Measurements from ENCODE around the gene CLIC3. TPM values are rescaled to one million over a fixed set of nuclear protein-coding genes. Genes with fewer than 3 reads are reported as not detected.

CLIC3 gene
- total RNA-seq, 2 experiments from 2014 or later: not detected

GRCh38 chr9:137018761-137019559, 22.6 kb upstream of the CLIC3 start:
- no peak overlapping the region for H3K4me2 ChIP-seq (ENCODE audit: low read length)
- no peak for TF ChIP-seq EZH2phosphoT487 (IDR thresholded peaks at IDR 0.05; ENCODE audit: borderline replicate concordance, low read depth, low read length)
- TF ChIP-seq, protein P1, sequence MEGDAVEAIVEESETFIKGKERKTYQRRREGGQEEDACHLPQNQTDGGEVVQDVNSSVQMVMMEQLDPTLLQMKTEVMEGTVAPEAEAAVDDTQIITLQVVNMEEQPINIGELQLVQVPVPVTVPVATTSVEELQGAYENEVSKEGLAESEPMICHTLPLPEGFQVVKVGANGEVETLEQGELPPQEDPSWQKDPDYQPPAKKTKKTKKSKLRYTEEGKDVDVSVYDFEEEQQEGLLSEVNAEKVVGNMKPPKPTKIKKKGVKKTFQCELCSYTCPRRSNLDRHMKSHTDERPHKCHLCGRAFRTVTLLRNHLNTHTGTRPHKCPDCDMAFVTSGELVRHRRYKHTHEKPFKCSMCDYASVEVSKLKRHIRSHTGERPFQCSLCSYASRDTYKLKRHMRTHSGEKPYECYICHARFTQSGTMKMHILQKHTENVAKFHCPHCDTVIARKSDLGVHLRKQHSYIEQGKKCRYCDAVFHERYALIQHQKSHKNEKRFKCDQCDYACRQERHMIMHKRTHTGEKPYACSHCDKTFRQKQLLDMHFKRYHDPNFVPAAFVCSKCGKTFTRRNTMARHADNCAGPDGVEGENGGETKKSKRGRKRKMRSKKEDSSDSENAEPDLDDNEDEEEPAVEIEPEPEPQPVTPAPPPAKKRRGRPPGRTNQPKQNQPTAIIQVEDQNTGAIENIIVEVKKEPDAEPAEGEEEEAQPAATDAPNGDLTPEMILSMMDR (conservative IDR thresholded peaks at IDR 0.05; ENCODE audit: low read length): no peak
- H3K79me2 ChIP-seq (ENCODE audit: insufficient read depth, low read depth, low read length): no peaks in the 10 kb centered on the region
- ChIA-PET POLR2A (interaction anchor here (0.6 kb wide), 2 partner anchors 26 to 352 kb away, joined by 3 to 4 read pairs; no protein-coding TSS in a partner anchor), CTCF (ENCODE audit: unreplicated experiment) (no interaction called here)
- no peak for DNase-seq (ENCODE audit: low spot score)
- H3K4me1 ChIP-seq (ENCODE audit: insufficient read depth, low read length, poor library complexity, severe bottlenecking): peaks cover 10% of the 10 kb centered on the region
- H4K20me1 ChIP-seq (ENCODE audit: insufficient read depth, low read length): no peaks in the 10 kb centered on the region
- no peak overlapping the region for H3K4me3 ChIP-seq (ENCODE audit: low read depth, low read length, poor library complexity, severe bottlenecking)
- no TSS peak for BruUV-seq (replicated peaks)
- H3K9me3 ChIP-seq (ENCODE audit: low read length): no peaks in the 10 kb centered on the region
- H3K27ac ChIP-seq (ENCODE audit: low read depth, low read length, poor library complexity, severe bottlenecking): no peak overlapping the region
- H2AFZ ChIP-seq (ENCODE audit: low read length): no peak overlapping the region
- no peaks in the 10 kb centered on the region for H3K9me2 ChIP-seq (ENCODE audit: insufficient read depth, low read length)
- no peaks in the 10 kb centered on the region for H3K36me3 ChIP-seq (ENCODE audit: insufficient read depth, low read length)
- intact Hi-C loops (cut with micrococcal nuclease; ENCODE audit: unreplicated experiment): no loop called here

DNA sequence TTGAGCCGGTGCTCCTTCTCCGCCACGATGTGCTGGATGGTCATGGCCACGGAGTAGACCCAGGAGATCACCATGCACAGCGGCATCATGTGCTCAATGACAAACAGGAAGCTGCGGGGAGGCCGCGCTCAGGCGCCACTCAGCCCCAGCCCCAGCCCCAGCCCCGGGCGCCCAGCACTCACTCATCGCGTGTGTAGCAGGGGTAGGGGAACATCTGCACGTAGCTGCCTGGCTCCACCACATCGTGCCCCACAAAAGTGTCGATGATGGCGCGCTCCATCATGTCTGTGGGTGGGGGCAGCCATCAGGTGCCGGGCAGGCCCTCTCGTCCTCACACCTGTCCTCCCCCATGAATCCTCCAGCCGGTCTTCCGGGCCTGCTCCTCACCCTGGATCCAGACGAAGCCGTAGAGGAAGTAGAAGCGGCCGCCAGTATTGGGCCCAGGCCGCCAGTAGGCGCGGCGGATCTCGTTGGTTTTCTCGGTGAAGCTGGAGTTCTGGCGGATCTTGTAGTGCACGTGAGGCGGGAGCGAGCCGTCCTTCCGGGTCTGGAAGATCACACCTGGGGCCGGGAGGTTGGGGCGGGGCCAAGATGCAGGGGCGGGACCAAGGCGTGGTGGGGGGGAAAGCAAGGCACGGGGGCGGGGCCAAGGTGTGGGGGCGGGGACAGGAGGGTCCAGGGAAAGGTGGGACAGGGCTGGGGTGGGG, 21.6 kb upstream of the CLIC3 start:
- intact Hi-C loops (cut with micrococcal nuclease; ENCODE audit: unreplicated experiment): no loop called here
- H3K9me3 ChIP-seq (ENCODE audit: low read length): no peaks in the 10 kb centered on the region
- peaks cover 10% of the 10 kb centered on the region for H3K4me1 ChIP-seq (ENCODE audit: insufficient read depth, low read length, poor library complexity, severe bottlenecking)
- H3K36me3 ChIP-seq (ENCODE audit: insufficient read depth, low read length): no peaks in the 10 kb centered on the region
- BruUV-seq (replicated peaks): no TSS peak
- no peak overlapping the region for H3K4me3 ChIP-seq (ENCODE audit: low read depth, low read length, poor library complexity, severe bottlenecking)
- H2AFZ ChIP-seq (ENCODE audit: low read length): no peak overlapping the region
- H3K4me2 ChIP-seq (ENCODE audit: low read length): no peak overlapping the region
- no peaks in the 10 kb centered on the region for H3K9me2 ChIP-seq (ENCODE audit: insufficient read depth, low read length)
- H4K20me1 ChIP-seq (ENCODE audit: insufficient read depth, low read length): no peaks in the 10 kb centered on the region
- TF ChIP-seq, protein P1 (conservative IDR thresholded peaks at IDR 0.05; ENCODE audit: low read length): no peak
- TF ChIP-seq EZH2phosphoT487 (IDR thresholded peaks at IDR 0.05; ENCODE audit: borderline replicate concordance, low read depth, low read length): no peak
- ChIA-PET POLR2A (no interaction called here), CTCF (ENCODE audit: unreplicated experiment) (no interaction called here)
- DNase-seq (ENCODE audit: low spot score): no peak
- no peak overlapping the region for H3K27ac ChIP-seq (ENCODE audit: low read depth, low read length, poor library complexity, severe bottlenecking)
- no peaks in the 10 kb centered on the region for H3K79me2 ChIP-seq (ENCODE audit: insufficient read depth, low read depth, low read length)

GRCh38 chr9:137017071-137017470, 20.7 kb upstream of the CLIC3 start:
- Histone ChIP-seq H3K9me3 (ENCODE audit: low read length) (no peaks in the 10 kb centered on the region), H3K4me1 (ENCODE audit: insufficient read depth, low read length, poor library complexity, severe bottlenecking) (peaks cover 10% of the 10 kb centered on the region), H3K27ac (ENCODE audit: low read depth, low read length, poor library complexity, severe bottlenecking) (no peak overlapping the region), H3K4me3 (ENCODE audit: low read depth, low read length, poor library complexity, severe bottlenecking) (no peak overlapping the region), H3K79me2 (ENCODE audit: insufficient read depth, low read depth, low read length) (no peaks in the 10 kb centered on the region), H3K36me3 (ENCODE audit: insufficient read depth, low read length) (no peaks in the 10 kb centered on the region), H2AFZ (ENCODE audit: low read length) (no peak overlapping the region), H4K20me1 (ENCODE audit: insufficient read depth, low read length) (no peaks in the 10 kb centered on the region), H3K4me2 (ENCODE audit: low read length) (no peak overlapping the region), H3K9me2 (ENCODE audit: insufficient read depth, low read length) (no peaks in the 10 kb centered on the region)
- no peak for TF ChIP-seq EZH2phosphoT487 (IDR thresholded peaks at IDR 0.05; ENCODE audit: borderline replicate concordance, low read depth, low read length)
- TF ChIP-seq, protein P1 (conservative IDR thresholded peaks at IDR 0.05; ENCODE audit: low read length): no peak
- ChIA-PET POLR2A (no interaction called here), CTCF (ENCODE audit: unreplicated experiment) (no interaction called here)
- no peak for DNase-seq (ENCODE audit: low spot score)
- no TSS peak for BruUV-seq (replicated peaks)
- intact Hi-C loops (cut with micrococcal nuclease; ENCODE audit: unreplicated experiment): no loop called here
